ENCODE results near the gene SCARB1.

DNA sequence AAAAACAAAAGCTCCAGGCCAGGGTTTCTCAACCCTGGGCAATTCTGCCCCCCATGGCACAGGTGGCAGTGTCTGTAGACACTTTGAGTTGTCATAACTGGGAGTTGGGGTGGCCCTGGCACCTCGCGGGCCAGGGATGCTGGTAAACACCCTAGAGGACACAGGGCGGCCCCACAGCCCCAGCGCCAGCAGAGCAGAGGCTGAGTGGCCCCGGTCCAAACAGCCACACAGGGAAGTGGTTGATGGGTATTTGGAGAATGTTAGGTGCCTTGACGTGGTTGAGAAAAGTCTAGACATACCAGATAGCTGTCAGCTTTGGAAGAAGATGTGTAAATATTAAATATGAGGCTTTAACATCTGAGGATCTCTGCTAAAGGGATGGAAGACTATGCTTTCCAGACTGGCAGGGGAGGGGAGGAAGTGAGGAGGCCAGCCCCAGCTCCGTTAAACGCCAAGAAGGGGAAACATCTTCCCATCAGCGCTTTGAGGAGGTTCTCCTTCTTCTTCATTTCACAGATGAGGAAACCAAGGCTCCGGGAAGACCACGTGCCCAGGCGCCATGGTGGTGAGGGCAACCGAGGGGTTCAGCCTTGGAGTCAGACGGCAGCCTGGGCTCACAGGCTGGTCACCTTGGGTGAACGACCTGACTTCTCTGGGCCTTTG lies 103.7 kb downstream of the SCARB1 start:
- TF ChIP-seq, protein P1, sequence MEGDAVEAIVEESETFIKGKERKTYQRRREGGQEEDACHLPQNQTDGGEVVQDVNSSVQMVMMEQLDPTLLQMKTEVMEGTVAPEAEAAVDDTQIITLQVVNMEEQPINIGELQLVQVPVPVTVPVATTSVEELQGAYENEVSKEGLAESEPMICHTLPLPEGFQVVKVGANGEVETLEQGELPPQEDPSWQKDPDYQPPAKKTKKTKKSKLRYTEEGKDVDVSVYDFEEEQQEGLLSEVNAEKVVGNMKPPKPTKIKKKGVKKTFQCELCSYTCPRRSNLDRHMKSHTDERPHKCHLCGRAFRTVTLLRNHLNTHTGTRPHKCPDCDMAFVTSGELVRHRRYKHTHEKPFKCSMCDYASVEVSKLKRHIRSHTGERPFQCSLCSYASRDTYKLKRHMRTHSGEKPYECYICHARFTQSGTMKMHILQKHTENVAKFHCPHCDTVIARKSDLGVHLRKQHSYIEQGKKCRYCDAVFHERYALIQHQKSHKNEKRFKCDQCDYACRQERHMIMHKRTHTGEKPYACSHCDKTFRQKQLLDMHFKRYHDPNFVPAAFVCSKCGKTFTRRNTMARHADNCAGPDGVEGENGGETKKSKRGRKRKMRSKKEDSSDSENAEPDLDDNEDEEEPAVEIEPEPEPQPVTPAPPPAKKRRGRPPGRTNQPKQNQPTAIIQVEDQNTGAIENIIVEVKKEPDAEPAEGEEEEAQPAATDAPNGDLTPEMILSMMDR (IDR thresholded peaks at IDR 0.05; ENCODE audit: low read length), result no peak
- TF ChIP-seq EZH2 (IDR thresholded peaks at IDR 0.05; ENCODE audit: borderline replicate concordance, low read length), result no peak
